SK-N-SH (cell line): ENCODE measurements around the gene TMEM63C. TPM values are rescaled to one million over a fixed set of nuclear protein-coding genes. Genes with fewer than 3 reads are reported as not detected.

Source experiments
- CTCF ChIA-PET: fragments of 300-600, 350-600 bp; formaldehyde crosslinking; extraction: SDS; loops from one replicate; lab custom pipeline; 2021; lab: Yijun Ruan, JAX
- POLR2A ChIA-PET: fragments of 350-600 bp; sonication (Branson Sonifier 250); formaldehyde crosslinking; extraction: SDS; loops from one replicate; lab custom pipeline; 2020; ENCODE audit warnings: antibody characterized with exemption, inconsistent platforms; lab: Yijun Ruan, JAX
- DNase-seq: peaks from one replicate; pipeline ENCODE4 v3.0.0; 2012
- H2AFZ ChIP-seq: fragments of 200-600 bp; sonication (generic); 2 replicates; pipeline ENCODE4 v1.8.1; 2016; ENCODE audit warnings: antibody characterized with exemption, mild to moderate bottlenecking, low read depth
- H3F3A ChIP-seq: fragments of 200-600 bp; sonication (generic); replicated peaks from 2 replicates; pipeline ENCODE3; 2016; ENCODE audit warnings: antibody characterized with exemption, mild to moderate bottlenecking; ENCODE audit not compliant: insufficient read depth
- H3K27ac ChIP-seq, 2 experiments: fragments of 200-500 bp in 1 of 2; fragments of 200-600 bp in 1 of 2; sonication (Bioruptor generic) in 1 of 2; sonication (generic), shearing (Covaris generic) in 1 of 2; 2 replicates each; pipeline versions ENCODE4 v1.5.1 to v1.6.1; 2014 to 2016; ENCODE audit warnings: low read depth in 2 of 2, inconsistent platforms in 1 of 2, low read length in 1 of 2, mild to moderate bottlenecking in 1 of 2, mixed read lengths in 1 of 2
- H3K27me3 ChIP-seq: fragments of 200-600 bp; sonication (generic), shearing (Covaris generic); 2 replicates; pipeline ENCODE4 v1.6.1; 2016; ENCODE audit warnings: mixed run types; ENCODE audit not compliant: insufficient read depth
- H3K36me3 ChIP-seq, 2 experiments: fragments of 200-500 bp in 1 of 2; fragments of 200-600 bp in 1 of 2; sonication (Bioruptor generic) in 1 of 2; sonication (generic) in 1 of 2; replicated peaks in 1 of 2; 2 replicates each; pipeline versions ENCODE3 to v1.5.1; 2014 to 2016; ENCODE audit warnings: low read length in 1 of 2, mild to moderate bottlenecking in 1 of 2; ENCODE audit not compliant: insufficient read depth in 2 of 2, control insufficient read depth in 1 of 2
- H3K4me1 ChIP-seq, 2 experiments: fragments of 200-500 bp in 1 of 2; fragments of 200-600 bp in 1 of 2; sonication (Bioruptor generic) in 1 of 2; sonication (generic), shearing (Covaris generic) in 1 of 2; 2 replicates each; pipeline versions ENCODE4 v1.5.1 to v1.6.1; 2014 to 2016; ENCODE audit warnings: low read depth in 1 of 2, low read length in 1 of 2, mixed run types in 1 of 2; ENCODE audit not compliant: insufficient read depth in 2 of 2, control insufficient read depth in 1 of 2
- H3K4me2 ChIP-seq: fragments of 200-600 bp; sonication (generic), shearing (Covaris generic); 2 replicates; pipeline ENCODE4 v1.6.1; 2017; ENCODE audit warnings: mixed run types
- H3K4me3 ChIP-seq, 2 experiments: fragments of 200-500 bp in 1 of 2; fragments of 200-600 bp in 1 of 2; sonication (Bioruptor generic) in 1 of 2; sonication (generic), shearing (Covaris generic) in 1 of 2; 2 replicates each; pipeline versions ENCODE4 v1.5.1 to v1.8.1; 2014 to 2016; ENCODE audit warnings: low read depth in 2 of 2, inconsistent platforms in 1 of 2, low read length in 1 of 2, mild to moderate bottlenecking in 1 of 2, mixed read lengths in 1 of 2, moderate library complexity in 1 of 2
- H3K79me2 ChIP-seq: fragments of 200-600 bp; sonication (generic); 2 replicates; pipeline ENCODE4 v1.8.1; 2017; ENCODE audit warnings: mild to moderate bottlenecking; ENCODE audit not compliant: insufficient read depth
- H3K9ac ChIP-seq: fragments of 200-600 bp; sonication (generic); 2 replicates; pipeline ENCODE4 v1.6.1; 2017; ENCODE audit warnings: mixed run types
- H3K9me2 ChIP-seq: fragments of 200-600 bp; sonication (generic); 2 replicates; pipeline ENCODE4 v1.6.1; 2017; ENCODE audit warnings: mixed run types
- H3K9me3 ChIP-seq: fragments of 200-600 bp; sonication (generic); 2 replicates; pipeline ENCODE4 v1.6.1; 2017; ENCODE audit warnings: mixed run types, mild to moderate bottlenecking, moderate library complexity
- H4K20me1 ChIP-seq: fragments of 200-600 bp; sonication (generic); 2 replicates; pipeline ENCODE4 v1.6.1; 2017; ENCODE audit warnings: mild to moderate bottlenecking, mixed run types; ENCODE audit not compliant: insufficient read depth
- CHD2 ChIP-seq: fragments of 150-350 bp; IDR thresholded peaks from 2 replicates; pipeline ENCODE4 v1.6.1; 2018; ENCODE audit warnings: low read length; ENCODE audit not compliant: partially characterized antibody
- ELF1 ChIP-seq: IDR thresholded peaks from 2 replicates; pipeline ENCODE4 v1.4.0; 2012
- EP300 ChIP-seq, 2 experiments: IDR thresholded peaks; 2 replicates each; pipeline versions ENCODE4 v1.4.0 to v1.6.1; 2012; ENCODE audit warnings: borderline replicate concordance in 1 of 2, low read depth in 1 of 2, low read length in 1 of 2
- EZH2phosphoT487 ChIP-seq: fragments of 200-600 bp; sonication (generic); IDR thresholded peaks from 2 replicates; pipeline ENCODE4 v1.6.1; 2017; ENCODE audit warnings: low read depth, mixed run types, mild to moderate bottlenecking, antibody characterized with exemption, moderate library complexity, borderline replicate concordance
- GABPA ChIP-seq: IDR thresholded peaks from 2 replicates; pipeline ENCODE4 v1.4.0; 2012; ENCODE audit warnings: low read depth, mild to moderate bottlenecking
- JUND ChIP-seq: IDR thresholded peaks from 2 replicates; pipeline ENCODE4 v1.4.0; 2012
- MXI1 ChIP-seq: IDR thresholded peaks from 2 replicates; pipeline ENCODE4 v1.6.1; 2012; ENCODE audit warnings: mild to moderate bottlenecking, low read depth, low read length, improper control_type of control experiment
- NFIC ChIP-seq: IDR thresholded peaks from 2 replicates; pipeline ENCODE4 v1.4.0; 2012; ENCODE audit warnings: borderline replicate concordance
- POLR2AphosphoS5 ChIP-seq: IDR thresholded peaks from 2 replicates; pipeline ENCODE4 v1.6.1; 2012; ENCODE audit warnings: low read depth, low read length
- RFX5 ChIP-seq: IDR thresholded peaks from 2 replicates; pipeline ENCODE4 v1.6.1; 2012; ENCODE audit warnings: mild to moderate bottlenecking, improper control_type of control experiment, low read length
- SMC3 ChIP-seq: IDR thresholded peaks from 2 replicates; pipeline ENCODE4 v1.6.1; 2012; ENCODE audit warnings: low read depth, low read length, improper control_type of control experiment
- TCF12 ChIP-seq: IDR thresholded peaks from 2 replicates; pipeline ENCODE4 v1.4.0; 2012
- TEAD4 ChIP-seq: IDR thresholded peaks from 2 replicates; pipeline ENCODE4 v1.4.0; 2012; ENCODE audit warnings: mild to moderate bottlenecking, borderline replicate concordance; ENCODE audit not compliant: insufficient read depth
- YY1 ChIP-seq: IDR thresholded peaks from 2 replicates; pipeline ENCODE4 v1.4.0; 2012; ENCODE audit warnings: low read depth, mild to moderate bottlenecking
- ZBTB33 ChIP-seq: IDR thresholded peaks from 2 replicates; pipeline ENCODE4 v1.4.0; 2012; ENCODE audit warnings: low read depth, borderline replicate concordance
- WGBS: methylation state at CpG from one replicate; pipeline ENCODE4 v1.1.6; 2017; ENCODE audit warnings: low lambda C conversion rate; 5-methylcytosine and 5-hydroxymethylcytosine counted together
- polyA plus RNA-seq, 3 experiments: library from polyadenylated mRNA; depleted of rRNA; stranded (reverse); fragments of >200 nt; gene quantifications; 2 replicates each; pipeline ENCODE4 v1.2.3, GENCODE V29; 2012
- TF ChIP-seq, protein P1 (sequence below): IDR thresholded peaks from 2 replicates; pipeline ENCODE4 v1.4.0; 2012; ENCODE audit warnings: low read depth, borderline replicate concordance
- TF ChIP-seq, protein P2 (sequence below): fragments of 200-600 bp; sonication (generic); IDR thresholded peaks from 2 replicates; pipeline ENCODE4 v1.6.1; 2017; ENCODE audit warnings: antibody characterized with exemption, mild to moderate bottlenecking, moderate library complexity
- TF ChIP-seq, protein P3 (sequence below): fragments of 150-350 bp; IDR thresholded peaks from 2 replicates; pipeline ENCODE4 v1.6.1; 2017; ENCODE audit warnings: antibody characterized with exemption, low read length, low read depth, borderline replicate concordance
- TF ChIP-seq, protein P4 (sequence below): fragments of 150-350 bp; IDR thresholded peaks from 2 replicates; pipeline ENCODE4 v1.6.1; 2016; ENCODE audit warnings: mild to moderate bottlenecking, low read depth, low read length
- TF ChIP-seq, protein P5 (sequence below): IDR thresholded peaks from 2 replicates; pipeline ENCODE4 v1.4.0; 2012; ENCODE audit warnings: low read depth

Gene TMEM63C
- polyA plus RNA-seq, 1 of the 3 experiments (the other 2 are of a cell fraction), result 0.25 TPM

- no peaks in the 10 kb centered on the region for H3K79me2 ChIP-seq
- CTCF ChIA-PET, result interaction anchor here (0.7 to 1.2 kb wide), 2 partner anchors 11 to 123 kb away, joined by 3 read pairs; partner anchors contain the start of gene ZDHHC22
- no peak overlapping the region for H3K9ac ChIP-seq
- H2AFZ ChIP-seq, result no peak overlapping the region
- no peaks in the 10 kb centered on the region for H3F3A ChIP-seq
- no peaks in the 10 kb centered on the region for H3K9me2 ChIP-seq
- H3K4me1 ChIP-seq, result no peaks in the 10 kb centered on the region; a peak in 1 of 4 replicates
- TF ChIP-seq EP300 (IDR thresholded peaks at IDR 0.05; ENCODE audit: borderline replicate concordance in 1 of 2, low read depth in 1 of 2, low read length in 1 of 2) (no peak), MXI1 (no peak), TCF12 (no peak), SMC3 (no peak), JUND (no peak), YY1 (no peak), RFX5 (no peak), EZH2phosphoT487 (no peak)
- 58% methylated on average over 14 of the region's 16 CpGs for WGBS
- no peaks in the 10 kb centered on the region for H4K20me1 ChIP-seq
- peaks cover 19% of the 10 kb centered on the region for H3K27me3 ChIP-seq
- H3K9me3 ChIP-seq, result no peaks in the 10 kb centered on the region
- H3K4me2 ChIP-seq, result no peak overlapping the region
- H3K4me3 ChIP-seq, result no peak overlapping the region
- POLR2A ChIA-PET, result no interaction called here
- H3K27ac ChIP-seq, result no peak overlapping the region
- DNase-seq, result no peak
- no peaks in the 10 kb centered on the region for H3K36me3 ChIP-seq
Observed at GRCh38 chr14:77264466-77265186, 83.0 kb downstream of the TMEM63C start.

- WGBS, result 20% methylated on average over 1 of the region's 2 CpGs
Observed at GRCh38 chr14:77265187-77265515, 83.6 kb downstream of the TMEM63C start.

More at GRCh38 chr14:77265187-77265515, 83.6 kb downstream of the TMEM63C start:
- H3K4me1 ChIP-seq, result no peaks in the 10 kb centered on the region; a peak in 1 of 4 replicates
- peaks cover 24% of the 10 kb centered on the region for H3K27me3 ChIP-seq
- ChIA-PET POLR2A (no interaction called here), CTCF (no interaction called here)
- H3K9me2 ChIP-seq, result no peaks in the 10 kb centered on the region
- H2AFZ ChIP-seq, result no peak overlapping the region
- no peak overlapping the region for H3K4me2 ChIP-seq
- no peak overlapping the region for H3K4me3 ChIP-seq
- TF ChIP-seq EZH2phosphoT487 (no peak), ZBTB33 (no peak), SMC3 (no peak), ELF1 (no peak), POLR2AphosphoS5 (no peak), YY1 (no peak), GABPA (no peak), RFX5 (no peak), EP300 (IDR thresholded peaks at IDR 0.05; ENCODE audit: borderline replicate concordance in 1 of 2, low read depth in 1 of 2, low read length in 1 of 2) (no peak), CHD2 (no peak), NFIC (no peak), TEAD4 (no peak)
- TF ChIP-seq, protein P1, sequence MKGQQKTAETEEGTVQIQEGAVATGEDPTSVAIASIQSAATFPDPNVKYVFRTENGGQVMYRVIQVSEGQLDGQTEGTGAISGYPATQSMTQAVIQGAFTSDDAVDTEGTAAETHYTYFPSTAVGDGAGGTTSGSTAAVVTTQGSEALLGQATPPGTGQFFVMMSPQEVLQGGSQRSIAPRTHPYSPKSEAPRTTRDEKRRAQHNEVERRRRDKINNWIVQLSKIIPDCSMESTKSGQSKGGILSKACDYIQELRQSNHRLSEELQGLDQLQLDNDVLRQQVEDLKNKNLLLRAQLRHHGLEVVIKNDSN, result no peak
- TF ChIP-seq, protein P2, sequence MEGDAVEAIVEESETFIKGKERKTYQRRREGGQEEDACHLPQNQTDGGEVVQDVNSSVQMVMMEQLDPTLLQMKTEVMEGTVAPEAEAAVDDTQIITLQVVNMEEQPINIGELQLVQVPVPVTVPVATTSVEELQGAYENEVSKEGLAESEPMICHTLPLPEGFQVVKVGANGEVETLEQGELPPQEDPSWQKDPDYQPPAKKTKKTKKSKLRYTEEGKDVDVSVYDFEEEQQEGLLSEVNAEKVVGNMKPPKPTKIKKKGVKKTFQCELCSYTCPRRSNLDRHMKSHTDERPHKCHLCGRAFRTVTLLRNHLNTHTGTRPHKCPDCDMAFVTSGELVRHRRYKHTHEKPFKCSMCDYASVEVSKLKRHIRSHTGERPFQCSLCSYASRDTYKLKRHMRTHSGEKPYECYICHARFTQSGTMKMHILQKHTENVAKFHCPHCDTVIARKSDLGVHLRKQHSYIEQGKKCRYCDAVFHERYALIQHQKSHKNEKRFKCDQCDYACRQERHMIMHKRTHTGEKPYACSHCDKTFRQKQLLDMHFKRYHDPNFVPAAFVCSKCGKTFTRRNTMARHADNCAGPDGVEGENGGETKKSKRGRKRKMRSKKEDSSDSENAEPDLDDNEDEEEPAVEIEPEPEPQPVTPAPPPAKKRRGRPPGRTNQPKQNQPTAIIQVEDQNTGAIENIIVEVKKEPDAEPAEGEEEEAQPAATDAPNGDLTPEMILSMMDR, result no peak
- TF ChIP-seq, protein P3, sequence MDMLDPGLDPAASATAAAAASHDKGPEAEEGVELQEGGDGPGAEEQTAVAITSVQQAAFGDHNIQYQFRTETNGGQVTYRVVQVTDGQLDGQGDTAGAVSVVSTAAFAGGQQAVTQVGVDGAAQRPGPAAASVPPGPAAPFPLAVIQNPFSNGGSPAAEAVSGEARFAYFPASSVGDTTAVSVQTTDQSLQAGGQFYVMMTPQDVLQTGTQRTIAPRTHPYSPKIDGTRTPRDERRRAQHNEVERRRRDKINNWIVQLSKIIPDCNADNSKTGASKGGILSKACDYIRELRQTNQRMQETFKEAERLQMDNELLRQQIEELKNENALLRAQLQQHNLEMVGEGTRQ, result no peak
- TF ChIP-seq, protein P4, sequence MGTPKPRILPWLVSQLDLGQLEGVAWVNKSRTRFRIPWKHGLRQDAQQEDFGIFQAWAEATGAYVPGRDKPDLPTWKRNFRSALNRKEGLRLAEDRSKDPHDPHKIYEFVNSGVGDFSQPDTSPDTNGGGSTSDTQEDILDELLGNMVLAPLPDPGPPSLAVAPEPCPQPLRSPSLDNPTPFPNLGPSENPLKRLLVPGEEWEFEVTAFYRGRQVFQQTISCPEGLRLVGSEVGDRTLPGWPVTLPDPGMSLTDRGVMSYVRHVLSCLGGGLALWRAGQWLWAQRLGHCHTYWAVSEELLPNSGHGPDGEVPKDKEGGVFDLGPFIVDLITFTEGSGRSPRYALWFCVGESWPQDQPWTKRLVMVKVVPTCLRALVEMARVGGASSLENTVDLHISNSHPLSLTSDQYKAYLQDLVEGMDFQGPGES, result no peak
- TF ChIP-seq, protein P5, sequence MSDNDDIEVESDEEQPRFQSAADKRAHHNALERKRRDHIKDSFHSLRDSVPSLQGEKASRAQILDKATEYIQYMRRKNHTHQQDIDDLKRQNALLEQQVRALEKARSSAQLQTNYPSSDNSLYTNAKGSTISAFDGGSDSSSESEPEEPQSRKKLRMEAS, result no peak
- no peak for DNase-seq
- H3K36me3 ChIP-seq, result no peaks in the 10 kb centered on the region
- H3F3A ChIP-seq, result no peaks in the 10 kb centered on the region
- H3K27ac ChIP-seq, result no peak overlapping the region
- H3K9ac ChIP-seq, result no peak overlapping the region
- H3K79me2 ChIP-seq, result no peaks in the 10 kb centered on the region
- no peaks in the 10 kb centered on the region for H4K20me1 ChIP-seq
- no peaks in the 10 kb centered on the region for H3K9me3 ChIP-seq
